Measurements from ENCODE around the gene OLFM1. TPM values are rescaled to one million over a fixed set of nuclear protein-coding genes. Genes with fewer than 3 reads are reported as not detected.
"Not testable (repeated sequence)": the region's sequence is repeated elsewhere in the genome, so short reads cannot be mapped to it uniquely, and the experiment has no call there.

The OLFM1 gene
- total RNA-seq, 1 experiment from 2014 or later: not detected

GRCh38 chr9:135147474-135147805, 60.0 kb downstream of the OLFM1 start:
- ChIA-PET CTCF (no interaction called here), POLR2A (ENCODE audit: unreplicated experiment) (no interaction called here)
- Histone ChIP-seq H3K36me3 (ENCODE audit: low read depth) (no peaks in the 10 kb centered on the region), H3K9me3 (ENCODE audit: insufficient read depth, low read depth) (no peaks in the 10 kb centered on the region), H4K20me1 (ENCODE audit: insufficient read depth) (no peaks in the 10 kb centered on the region; the same call in 1 of the 2 replicates), H3F3A (ENCODE audit: insufficient read depth, low read depth) (no peaks in the 10 kb centered on the region), H3K4me2 (no peak overlapping the region), H2AFZ (no peak overlapping the region), H3K4me3 (no peak overlapping the region), H3K79me2 (ENCODE audit: low read depth) (no peaks in the 10 kb centered on the region), H3K27ac (no peak overlapping the region), H3K9me2 (ENCODE audit: insufficient read depth) (no peaks in the 10 kb centered on the region), H3K27me3 (ENCODE audit: insufficient read depth, low read depth) (peaks cover 96% of the 10 kb centered on the region), H3K4me1 (replicated peaks; ENCODE audit: insufficient read depth) (no peaks in the 10 kb centered on the region)
- no peak for DNase-seq
- no TSS peak for BruUV-seq (replicated peaks)
- TF ChIP-seq CTCF (conservative IDR thresholded peaks at IDR 0.05) (no peak), EZH2 (IDR thresholded peaks at IDR 0.05; ENCODE audit: low read depth) (no peak)
- intact Hi-C loops (cut with micrococcal nuclease; ENCODE audit: unreplicated experiment): no loop called here

GRCh38 chr9:135147938-135148337, 60.5 kb downstream of the OLFM1 start:
- Histone ChIP-seq H3K4me2 (no peak overlapping the region), H3K36me3 (ENCODE audit: low read depth) (no peaks in the 10 kb centered on the region), H3K4me3 (no peak overlapping the region), H3F3A (ENCODE audit: insufficient read depth, low read depth) (no peaks in the 10 kb centered on the region), H3K9me2 (ENCODE audit: insufficient read depth) (no peaks in the 10 kb centered on the region), H3K27ac (no peak overlapping the region), H3K9me3 (ENCODE audit: insufficient read depth, low read depth) (no peaks in the 10 kb centered on the region), H3K4me1 (replicated peaks; ENCODE audit: insufficient read depth) (no peaks in the 10 kb centered on the region), H3K27me3 (ENCODE audit: insufficient read depth, low read depth) (peaks cover 96% of the 10 kb centered on the region), H2AFZ (no peak overlapping the region), H4K20me1 (ENCODE audit: insufficient read depth) (no peaks in the 10 kb centered on the region; the same call in 1 of the 2 replicates), H3K79me2 (ENCODE audit: low read depth) (no peaks in the 10 kb centered on the region)
- DNase-seq: no peak
- TF ChIP-seq EZH2 (IDR thresholded peaks at IDR 0.05; ENCODE audit: low read depth) (no peak), CTCF (conservative IDR thresholded peaks at IDR 0.05) (no peak)
- no TSS peak for BruUV-seq (replicated peaks)
- intact Hi-C loops (cut with micrococcal nuclease; ENCODE audit: unreplicated experiment): no loop called here
- ChIA-PET POLR2A (ENCODE audit: unreplicated experiment) (no interaction called here), CTCF (no interaction called here)

- intact Hi-C loops (cut with micrococcal nuclease; ENCODE audit: unreplicated experiment): no loop called here
- H3K4me3 ChIP-seq: no peak overlapping the region
- no TSS peak for BruUV-seq (replicated peaks)
- H3K9me2 ChIP-seq (ENCODE audit: insufficient read depth): no peaks in the 10 kb centered on the region
- no peak overlapping the region for H3K4me2 ChIP-seq
- H2AFZ ChIP-seq: no peak overlapping the region
- CTCF ChIA-PET: no interaction called here
- H3F3A ChIP-seq (ENCODE audit: insufficient read depth, low read depth): no peaks in the 10 kb centered on the region
- H3K9me3 ChIP-seq (ENCODE audit: insufficient read depth, low read depth): no peaks in the 10 kb centered on the region
- TF ChIP-seq EZH2 (IDR thresholded peaks at IDR 0.05; ENCODE audit: low read depth): no peak
- TF ChIP-seq CTCF (conservative IDR thresholded peaks at IDR 0.05): no peak
- no peaks in the 10 kb centered on the region for H3K36me3 ChIP-seq (ENCODE audit: low read depth)
- DNase-seq: no peak
- no peaks in the 10 kb centered on the region; the same call in 1 of the 2 replicates for H4K20me1 ChIP-seq (ENCODE audit: insufficient read depth)
- peaks cover 96% of the 10 kb centered on the region for H3K27me3 ChIP-seq (ENCODE audit: insufficient read depth, low read depth)
- no peak overlapping the region for H3K27ac ChIP-seq
- POLR2A ChIA-PET (ENCODE audit: unreplicated experiment): interaction anchor here (0.6 kb wide), 1 partner anchor 541 kb away, joined by 11 read pairs; no protein-coding TSS in a partner anchor
- no peaks in the 10 kb centered on the region for H3K79me2 ChIP-seq (ENCODE audit: low read depth)
- H3K4me1 ChIP-seq (replicated peaks; ENCODE audit: insufficient read depth): no peaks in the 10 kb centered on the region
Measured at GRCh38 chr9:135148386-135148785, 60.9 kb downstream of the OLFM1 start.

GRCh38 chr9:135149901-135150300, 62.4 kb downstream of the OLFM1 start:
- H3K36me3 ChIP-seq (ENCODE audit: low read depth); intact Hi-C loops (cut with micrococcal nuclease; ENCODE audit: unreplicated experiment); BruUV-seq (replicated peaks); H4K20me1 ChIP-seq (ENCODE audit: insufficient read depth); POLR2A ChIA-PET (ENCODE audit: unreplicated experiment); H3K4me3 ChIP-seq; H2AFZ ChIP-seq; H3K27ac ChIP-seq; DNase-seq; H3K4me2 ChIP-seq; H3K9me3 ChIP-seq (ENCODE audit: insufficient read depth, low read depth); H3K9me2 ChIP-seq (ENCODE audit: insufficient read depth); H3F3A ChIP-seq (ENCODE audit: insufficient read depth, low read depth); H3K4me1 ChIP-seq (replicated peaks; ENCODE audit: insufficient read depth); H3K79me2 ChIP-seq (ENCODE audit: low read depth); CTCF ChIA-PET: not testable (repeated sequence)
- peaks cover 96% of the 10 kb centered on the region for H3K27me3 ChIP-seq (ENCODE audit: insufficient read depth, low read depth)

Measured in PC-9 (cell line).